ENCODE data around the gene FIS1. TPM values are rescaled to one million over a fixed set of nuclear protein-coding genes. Genes with fewer than 3 reads are reported as not detected.
"Not testable (repeated sequence)": the region's sequence is repeated elsewhere in the genome, so short reads cannot be mapped to it uniquely, and the experiment has no call there.

FIS1 gene
- polyA plus RNA-seq, 1 donor from 2014 or later: 322 TPM

GRCh38 chr7:101269664-101270063 lies 24.8 kb upstream of the FIS1 start:
- no peaks in the 10 kb centered on the region for H3K9me3 ChIP-seq (ENCODE audit: low read length)
- H4K20me1 ChIP-seq (ENCODE audit: insufficient read depth): no peaks in the 10 kb centered on the region
- H3K27ac ChIP-seq (ENCODE audit: low read length): no peak overlapping the region
- H3K9ac ChIP-seq (ENCODE audit: low read length): no peak overlapping the region
- no peaks in the 10 kb centered on the region for H3K9me2 ChIP-seq (ENCODE audit: insufficient read depth, low read length)
- no peaks in the 10 kb centered on the region for H3K27me3 ChIP-seq (ENCODE audit: insufficient read depth, low read depth, low read length)
- no peak overlapping the region for H2AFZ ChIP-seq (ENCODE audit: low read depth, low read length)
- no peaks in the 10 kb centered on the region for H3K79me2 ChIP-seq (replicated peaks; ENCODE audit: insufficient read depth, low read length)
- no peak overlapping the region for H3K4me3 ChIP-seq (ENCODE audit: low read length)
- H3K4me2 ChIP-seq (ENCODE audit: low read length): no peak overlapping the region
- no peak for TF ChIP-seq EP300 (conservative IDR thresholded peaks at IDR 0.05; ENCODE audit: poor library complexity, severe bottlenecking)
- H3F3A ChIP-seq (ENCODE audit: insufficient read depth, low read length, poor library complexity, severe bottlenecking): no peaks in the 10 kb centered on the region
- no peaks in the 10 kb centered on the region for H3K36me3 ChIP-seq (ENCODE audit: insufficient read depth, low read length)

GRCh38 chr7:101265622-101266516 lies 21.0 kb upstream of the FIS1 start:
- H3K4me2 ChIP-seq (ENCODE audit: low read length): no peak overlapping the region
- H3K9me3 ChIP-seq (ENCODE audit: low read length): no peaks in the 10 kb centered on the region
- H3K79me2 ChIP-seq (replicated peaks; ENCODE audit: insufficient read depth, low read length): no peaks in the 10 kb centered on the region
- H3K36me3 ChIP-seq (ENCODE audit: insufficient read depth, low read length): no peaks in the 10 kb centered on the region
- H3K4me3 ChIP-seq (ENCODE audit: low read length): no peak overlapping the region
- no peaks in the 10 kb centered on the region for H3K9me2 ChIP-seq (ENCODE audit: insufficient read depth, low read length)
- no peaks in the 10 kb centered on the region for H3F3A ChIP-seq (ENCODE audit: insufficient read depth, low read length, poor library complexity, severe bottlenecking)
- no peak overlapping the region for H3K27ac ChIP-seq (ENCODE audit: low read length)
- H3K9ac ChIP-seq (ENCODE audit: low read length): no peak overlapping the region
- H4K20me1 ChIP-seq (ENCODE audit: insufficient read depth): no peaks in the 10 kb centered on the region
- TF ChIP-seq MXI1 (conservative IDR thresholded peaks at IDR 0.05; ENCODE audit: poor library complexity, severe bottlenecking): no peak
- TF ChIP-seq, protein P1, sequence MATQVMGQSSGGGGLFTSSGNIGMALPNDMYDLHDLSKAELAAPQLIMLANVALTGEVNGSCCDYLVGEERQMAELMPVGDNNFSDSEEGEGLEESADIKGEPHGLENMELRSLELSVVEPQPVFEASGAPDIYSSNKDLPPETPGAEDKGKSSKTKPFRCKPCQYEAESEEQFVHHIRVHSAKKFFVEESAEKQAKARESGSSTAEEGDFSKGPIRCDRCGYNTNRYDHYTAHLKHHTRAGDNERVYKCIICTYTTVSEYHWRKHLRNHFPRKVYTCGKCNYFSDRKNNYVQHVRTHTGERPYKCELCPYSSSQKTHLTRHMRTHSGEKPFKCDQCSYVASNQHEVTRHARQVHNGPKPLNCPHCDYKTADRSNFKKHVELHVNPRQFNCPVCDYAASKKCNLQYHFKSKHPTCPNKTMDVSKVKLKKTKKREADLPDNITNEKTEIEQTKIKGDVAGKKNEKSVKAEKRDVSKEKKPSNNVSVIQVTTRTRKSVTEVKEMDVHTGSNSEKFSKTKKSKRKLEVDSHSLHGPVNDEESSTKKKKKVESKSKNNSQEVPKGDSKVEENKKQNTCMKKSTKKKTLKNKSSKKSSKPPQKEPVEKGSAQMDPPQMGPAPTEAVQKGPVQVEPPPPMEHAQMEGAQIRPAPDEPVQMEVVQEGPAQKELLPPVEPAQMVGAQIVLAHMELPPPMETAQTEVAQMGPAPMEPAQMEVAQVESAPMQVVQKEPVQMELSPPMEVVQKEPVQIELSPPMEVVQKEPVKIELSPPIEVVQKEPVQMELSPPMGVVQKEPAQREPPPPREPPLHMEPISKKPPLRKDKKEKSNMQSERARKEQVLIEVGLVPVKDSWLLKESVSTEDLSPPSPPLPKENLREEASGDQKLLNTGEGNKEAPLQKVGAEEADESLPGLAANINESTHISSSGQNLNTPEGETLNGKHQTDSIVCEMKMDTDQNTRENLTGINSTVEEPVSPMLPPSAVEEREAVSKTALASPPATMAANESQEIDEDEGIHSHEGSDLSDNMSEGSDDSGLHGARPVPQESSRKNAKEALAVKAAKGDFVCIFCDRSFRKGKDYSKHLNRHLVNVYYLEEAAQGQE (IDR thresholded peaks at IDR 0.05; ENCODE audit: borderline replicate concordance): no peak
- TF ChIP-seq CTCF (IDR thresholded peaks at IDR 0.05; ENCODE audit: poor library complexity, severe bottlenecking): no peak
- no peak overlapping the region for H2AFZ ChIP-seq (ENCODE audit: low read depth, low read length)
- no peaks in the 10 kb centered on the region for H3K27me3 ChIP-seq (ENCODE audit: insufficient read depth, low read depth, low read length)

GRCh38 chr7:101264102-101264706 lies 19.3 kb upstream of the FIS1 start:
- H3K79me2 ChIP-seq (replicated peaks; ENCODE audit: insufficient read depth, low read length); H3K4me2 ChIP-seq (ENCODE audit: low read length); H3F3A ChIP-seq (ENCODE audit: insufficient read depth, low read length, poor library complexity, severe bottlenecking); H3K27me3 ChIP-seq (ENCODE audit: insufficient read depth, low read depth, low read length); H3K27ac ChIP-seq (ENCODE audit: low read length); H3K9me3 ChIP-seq (ENCODE audit: low read length); H2AFZ ChIP-seq (ENCODE audit: low read depth, low read length); H4K20me1 ChIP-seq (ENCODE audit: insufficient read depth); H3K9me2 ChIP-seq (ENCODE audit: insufficient read depth, low read length); H3K9ac ChIP-seq (ENCODE audit: low read length); H3K36me3 ChIP-seq (ENCODE audit: insufficient read depth, low read length); H3K4me3 ChIP-seq (ENCODE audit: low read length): not testable (repeated sequence)
